Tracheal epithelial cell (primary cell): ENCODE data around the gene KRTAP3-1. TPM values are rescaled to one million over a fixed set of nuclear protein-coding genes. Genes with fewer than 3 reads are reported as not detected.

Source experiments
- total RNA-seq: library from RNA; depleted of rRNA; stranded (reverse); fragments of >200 nt; gene quantifications from 2 replicates; pipeline ENCODE4 v1.2.1, GENCODE V29; 2014

The KRTAP3-1 gene
- not detected in 2 replicates for total RNA-seq

GRCh38 chr17:41008811-41009210, at the start of gene KRTAP3-1:
Gene KRTAP3-1 (minus strand): TSS chr17:41009128. CDS start chr17:41009074, 54 bp downstream.

GRCh38 chr17:41055130-41055529, 46.2 kb upstream of the KRTAP3-1 start, which contains the start of gene KRTAP2-2:
Gene KRTAP2-2 (minus strand): TSS chr17:41055230. CDS start chr17:41055211, 19 bp downstream.

GRCh38 chr17:41046735-41047465, 38.0 kb upstream of the KRTAP3-1 start, which contains the start of gene KRTAP2-1:
Gene KRTAP2-1 (minus strand): TSS chr17:41047316. CDS start chr17:41047267, 49 bp downstream.

GRCh38 chr17:41040783-41041571, 32.0 kb upstream of the KRTAP3-1 start, which contains the start of gene KRTAP1-1:
Gene KRTAP1-1 (minus strand): TSS chr17:41041450. CDS start chr17:41041397, 53 bp downstream.

GRCh38 chr17:41034346-41034935, 25.5 kb upstream of the KRTAP3-1 start, which contains the start of gene KRTAP1-3:
Gene KRTAP1-3 (minus strand): TSS chr17:41034874. CDS start chr17:41034821, 53 bp downstream.

GRCh38 chr17:41029633-41030245, 20.8 kb upstream of the KRTAP3-1 start, which contains the start of gene KRTAP1-4:
Gene KRTAP1-4 (minus strand): TSS chr17:41030195. CDS start chr17:41030078, 117 bp downstream.

GRCh38 chr17:41026715-41027471, 18.0 kb upstream of the KRTAP3-1 start, which contains the start of gene KRTAP1-5:
Gene KRTAP1-5 (minus strand): TSS chr17:41027208. CDS start chr17:41027155, 53 bp downstream.

GRCh38 chr17:40999563-40999962, 9.4 kb downstream of the KRTAP3-1 start, which contains the start of gene KRTAP3-2:
Gene KRTAP3-2 (minus strand): TSS chr17:40999906. CDS start chr17:40999853, 53 bp downstream.

GRCh38 chr17:40993839-40994238, 15.1 kb downstream of the KRTAP3-1 start, which contains the start of gene KRTAP3-3:
Gene KRTAP3-3 (minus strand): TSS chr17:40994164. CDS start chr17:40994097, 67 bp downstream.

GRCh38 chr17:40984226-40984625, 24.7 kb downstream of the KRTAP3-1 start, which contains the start of gene KRT40:
Gene KRT40 (minus strand): TSS chr17:40984326. CDS start chr17:40984273, 53 bp downstream.

GRCh38 chr17:40966848-40967247, 42.1 kb downstream of the KRTAP3-1 start, which contains the start of gene KRT39:
Gene KRT39 (minus strand): TSS chr17:40966948. CDS start chr17:40966856, 92 bp downstream.

Other genes starting within 250 kb of the KRTAP3-1 start
- not detected in 2 replicates for gene KRT26, start 236.9 kb downstream of the KRTAP3-1 start, total RNA-seq
- gene KRT27, start 226.6 kb downstream of the KRTAP3-1 start, total RNA-seq, result not detected in 2 replicates
- not detected in 2 replicates for gene KRT28, start 209.2 kb downstream of the KRTAP3-1 start, total RNA-seq
- gene KRT10, start 186.5 kb downstream of the KRTAP3-1 start, total RNA-seq, result 2.3 and 2.9 TPM in 2 replicates
- not detected in 2 replicates for gene KRT12, start 141.9 kb downstream of the KRTAP3-1 start, total RNA-seq
- gene KRT20, start 123.9 kb downstream of the KRTAP3-1 start, total RNA-seq, result not detected in 2 replicates
- 7.2 and 148 TPM in 2 replicates for gene KRT23, start 71.5 kb downstream of the KRTAP3-1 start, total RNA-seq
- gene KRT39, start 42.2 kb downstream of the KRTAP3-1 start, total RNA-seq, result not detected in 2 replicates
- not detected in 2 replicates for gene KRT40, start 24.8 kb downstream of the KRTAP3-1 start, total RNA-seq
- not detected in 2 replicates for gene KRTAP3-3, start 15.0 kb downstream of the KRTAP3-1 start, total RNA-seq
- not detected in 2 replicates for gene KRTAP3-2, start 9.2 kb downstream of the KRTAP3-1 start, total RNA-seq
- 0.24 TPM in 1 of 2 replicates, not detected in the other for gene KRTAP1-5, start 18.1 kb upstream of the KRTAP3-1 start, total RNA-seq
- not detected in 2 replicates for gene KRTAP1-4, start 21.1 kb upstream of the KRTAP3-1 start, total RNA-seq
- gene KRTAP1-3, start 25.7 kb upstream of the KRTAP3-1 start, total RNA-seq, result not detected in 2 replicates
- gene KRTAP1-1, start 32.3 kb upstream of the KRTAP3-1 start, total RNA-seq, result 0.24 TPM in 1 of 2 replicates, not detected in the other
- not detected in 2 replicates for gene KRTAP2-1, start 38.2 kb upstream of the KRTAP3-1 start, total RNA-seq
- not detected in 2 replicates for gene KRTAP2-2, start 46.1 kb upstream of the KRTAP3-1 start, total RNA-seq
- gene KRTAP2-3, start 51.0 kb upstream of the KRTAP3-1 start, total RNA-seq, result 2.9 TPM in 1 of 2 replicates, not detected in the other
- gene KRTAP2-4, start 56.8 kb upstream of the KRTAP3-1 start, total RNA-seq, result not detected in 2 replicates
- gene KRTAP4-7, start 75.0 kb upstream of the KRTAP3-1 start, total RNA-seq, result not detected in 2 replicates
- gene KRTAP4-8, start 89.0 kb upstream of the KRTAP3-1 start, total RNA-seq, result not detected in 2 replicates
- gene KRTAP4-16, start 93.1 kb upstream of the KRTAP3-1 start, total RNA-seq, result not detected in 2 replicates
- not detected in 2 replicates for gene KRTAP4-9, start 96.3 kb upstream of the KRTAP3-1 start, total RNA-seq
- not detected in 2 replicates for gene KRTAP4-11, start 109.2 kb upstream of the KRTAP3-1 start, total RNA-seq
- not detected in 2 replicates for gene KRTAP4-12, start 115.1 kb upstream of the KRTAP3-1 start, total RNA-seq
- not detected in 2 replicates for gene KRTAP4-6, start 131.4 kb upstream of the KRTAP3-1 start, total RNA-seq
- gene KRTAP4-5, start 140.7 kb upstream of the KRTAP3-1 start, total RNA-seq, result not detected in 2 replicates
- not detected in 2 replicates for gene KRTAP4-4, start 151.6 kb upstream of the KRTAP3-1 start, total RNA-seq
- gene KRTAP4-3, start 159.1 kb upstream of the KRTAP3-1 start, total RNA-seq, result not detected in 2 replicates
- not detected in 2 replicates for gene KRTAP4-2, start 169.1 kb upstream of the KRTAP3-1 start, total RNA-seq
- not detected in 2 replicates for gene KRTAP4-1, start 175.8 kb upstream of the KRTAP3-1 start, total RNA-seq
- not detected in 2 replicates for gene KRTAP9-1, start 180.8 kb upstream of the KRTAP3-1 start, total RNA-seq
- gene KRTAP9-2, start 217.5 kb upstream of the KRTAP3-1 start, total RNA-seq, result not detected in 2 replicates
- gene KRTAP9-3, start 223.3 kb upstream of the KRTAP3-1 start, total RNA-seq, result not detected in 2 replicates
- gene KRTAP9-8, start 228.9 kb upstream of the KRTAP3-1 start, total RNA-seq, result not detected in 2 replicates
- gene KRTAP9-4, start 240.6 kb upstream of the KRTAP3-1 start, total RNA-seq, result not detected in 2 replicates
- not detected in 2 replicates for gene KRTAP9-9, start 246.3 kb upstream of the KRTAP3-1 start, total RNA-seq